DMS 273 treated with DMSO at 0.1 percent for 48 hours (cell line): Measurements from ENCODE around the gene ASB12.

ENCODE experiments used
- DNase-seq: peaks from one replicate; lab custom pipeline; 2025; lab: John Stamatoyannopoulos, UW

ASB12 gene

GRCh38 chrX:64186974-64187761 is 43.2 kb downstream of the ASB12 start:
- DNase-seq, result no peak

DNA sequence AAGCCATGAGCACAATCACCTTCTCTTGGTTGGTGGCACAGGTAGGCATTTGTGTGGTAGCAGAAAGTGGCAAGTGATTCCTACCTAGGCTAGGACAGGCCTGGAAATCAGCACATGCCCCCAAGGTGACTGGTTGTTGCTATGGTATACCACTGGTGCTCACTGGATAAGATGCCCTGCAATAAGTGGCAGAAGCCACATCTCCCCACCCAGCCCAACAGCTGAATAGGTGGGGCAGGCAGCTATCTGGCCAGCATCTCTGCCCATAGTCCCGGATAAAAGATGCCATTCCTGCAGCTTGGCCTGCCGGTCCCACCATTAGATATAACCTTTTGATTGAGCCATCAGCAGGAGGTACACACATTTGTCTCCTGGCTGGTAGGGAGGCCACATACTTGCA is 46.0 kb downstream of the ASB12 start:
- no peak for DNase-seq

DNA sequence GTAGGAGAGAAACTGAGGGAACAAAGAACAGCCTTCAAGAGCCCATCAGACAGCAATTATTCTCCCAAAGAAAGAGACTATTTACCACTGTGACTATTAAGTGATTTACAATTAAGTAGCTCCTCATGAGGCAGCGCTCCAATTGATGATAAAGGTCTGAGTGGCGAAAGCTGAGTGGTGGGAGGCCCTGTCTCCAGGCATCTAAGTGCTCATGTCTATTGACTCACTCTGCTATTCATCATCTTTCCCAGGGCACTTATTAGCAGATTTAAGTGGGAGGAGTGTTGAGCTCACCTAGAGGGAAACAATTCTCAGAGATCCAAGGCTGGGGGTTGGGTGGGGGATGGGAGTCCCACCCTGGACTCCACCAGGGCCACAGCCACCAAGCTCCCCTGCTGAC is 48.2 kb downstream of the ASB12 start:
- no peak for DNase-seq

GRCh38 chrX:64176876-64177275 is 53.5 kb downstream of the ASB12 start:
- DNase-seq, result no peak
